ENCODE measurements around the gene KIAA0040.

The KIAA0040 gene

GRCh38 chr1:175195281-175195680, 2.7 kb upstream of the KIAA0040 start:
- DNase-seq (ENCODE audit: low read depth): no peak
- H3K4me3 ChIP-seq (ENCODE audit: control insufficient read depth, low read depth, low read length): no peak overlapping the region
- no peak for TF ChIP-seq CTCF (conservative IDR thresholded peaks at IDR 0.05; ENCODE audit: control insufficient read depth, insufficient read depth, low read depth, low read length)

- TF ChIP-seq CTCF (conservative IDR thresholded peaks at IDR 0.05; ENCODE audit: control insufficient read depth, insufficient read depth, low read depth, low read length): no peak
- no peak overlapping the region for H3K4me3 ChIP-seq (ENCODE audit: control insufficient read depth, low read depth, low read length)
- DNase-seq (ENCODE audit: low read depth): peak; percentile 50
Measured at GRCh38 chr1:175193527-175193910, 943 bp upstream of the KIAA0040 start.

- DNase-seq (ENCODE audit: low read depth): no peak
- H3K4me3 ChIP-seq (ENCODE audit: control insufficient read depth, low read depth, low read length): peak overlapping the region; percentile 42
- TF ChIP-seq CTCF (conservative IDR thresholded peaks at IDR 0.05; ENCODE audit: control insufficient read depth, insufficient read depth, low read depth, low read length): no peak
Measured at GRCh38 chr1:175192111-175192629, 406 bp downstream of the KIAA0040 start.

DNA sequence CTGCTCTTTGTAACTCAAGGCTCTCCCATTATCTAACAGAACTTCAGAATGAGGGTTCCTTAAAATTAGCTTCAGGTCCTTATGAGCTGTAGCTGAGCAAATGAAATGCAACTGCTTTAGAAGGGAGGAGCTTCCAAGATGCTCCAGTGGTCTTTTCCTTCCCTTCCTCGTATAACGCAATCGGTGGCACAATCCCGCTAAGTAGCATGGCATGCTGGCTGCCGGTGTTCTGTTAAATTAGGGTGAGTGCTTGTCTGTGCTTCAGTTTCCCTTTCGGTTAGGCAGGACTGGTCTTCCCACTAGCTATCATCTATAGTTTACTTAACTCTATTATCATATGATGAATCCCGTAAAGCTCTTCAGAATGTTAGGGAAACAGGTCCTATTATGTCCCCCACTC, 917 bp downstream of the KIAA0040 start:
- TF ChIP-seq CTCF (conservative IDR thresholded peaks at IDR 0.05; ENCODE audit: control insufficient read depth, insufficient read depth, low read depth, low read length): no peak
- H3K4me3 ChIP-seq (ENCODE audit: control insufficient read depth, low read depth, low read length): peak overlapping the region; percentile 42
- no peak for DNase-seq (ENCODE audit: low read depth)

GRCh38 chr1:175188936-175189335, 3.6 kb downstream of the KIAA0040 start:
- no peak overlapping the region for H3K4me3 ChIP-seq (ENCODE audit: control insufficient read depth, low read depth, low read length)
- no peak for TF ChIP-seq CTCF (conservative IDR thresholded peaks at IDR 0.05; ENCODE audit: control insufficient read depth, insufficient read depth, low read depth, low read length)
- DNase-seq (ENCODE audit: low read depth): no peak

DNA sequence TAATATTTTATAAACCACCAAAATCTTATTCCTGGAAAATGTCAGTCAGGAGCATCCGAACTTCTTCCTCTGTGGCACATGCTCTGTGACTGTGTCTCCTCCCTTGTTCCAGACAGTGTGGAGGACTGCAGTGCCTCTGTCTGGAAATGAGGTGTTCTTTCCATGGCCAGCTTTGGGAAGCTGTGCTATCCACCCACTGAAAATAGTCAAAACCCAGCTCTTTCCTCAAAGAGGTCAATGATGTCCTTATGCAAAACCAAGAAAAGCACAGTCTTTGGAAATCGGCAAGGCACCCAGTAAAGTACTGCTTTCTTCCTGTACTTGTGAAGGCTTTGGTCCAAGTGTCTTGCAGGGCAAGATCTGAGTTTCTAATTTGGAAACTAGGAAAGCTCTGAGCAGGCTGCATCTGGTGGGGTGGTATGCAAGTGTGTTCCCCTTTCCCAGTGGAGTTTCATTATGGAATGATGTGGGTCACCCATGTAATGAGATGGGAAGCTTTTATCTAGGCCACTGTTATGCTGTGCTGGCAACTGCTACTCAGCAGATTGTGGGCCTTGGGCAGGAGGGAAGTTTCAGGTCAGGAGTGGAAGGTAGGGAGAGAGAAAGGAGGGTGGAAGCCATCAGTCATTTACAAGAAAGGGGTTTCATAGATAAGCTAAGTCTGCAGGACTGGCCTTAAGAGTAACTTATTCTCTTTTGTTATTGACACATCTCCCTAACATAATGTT, 6.0 kb downstream of the KIAA0040 start:
- no peak for DNase-seq (ENCODE audit: low read depth)
- H3K4me3 ChIP-seq (ENCODE audit: control insufficient read depth, low read depth, low read length): no peak overlapping the region
- TF ChIP-seq CTCF (conservative IDR thresholded peaks at IDR 0.05; ENCODE audit: control insufficient read depth, insufficient read depth, low read depth, low read length): no peak

All from fibroblast of mammary gland (primary cell).